Measurements from ENCODE around the gene SPARCL1. TPM values are rescaled to one million over a fixed set of nuclear protein-coding genes. Genes with fewer than 3 reads are reported as not detected.
"Not testable (repeated sequence)": the region's sequence is repeated elsewhere in the genome, so short reads cannot be mapped to it uniquely, and the experiment has no call there.

The SPARCL1 gene
- total RNA-seq = 100 to 1,000 TPM; 110 to 138 TPM
- polyA plus RNA-seq (ENCODE audit: insufficient read depth, low read depth, low replicate concordance) = 124 TPM
- long read RNA-seq, donor 1, transcript SPARCL1-201 (11 exons, 2,906 nt) = major isoform, 30 of 284 reads
- long read RNA-seq, donor 1, partial matches to known transcripts = 253 of 284 reads
- long read RNA-seq, donor 1, other reads (novel, unspliced or antisense) = 0 of 284 reads
- long read RNA-seq, donor 2, transcript SPARCL1-201 (11 exons, 2,906 nt) = major isoform, 10 of 161 reads
- long read RNA-seq, donor 2, partial matches to known transcripts = 148 of 161 reads
- long read RNA-seq, donor 2, other reads (novel, unspliced or antisense) = 0 of 161 reads

- H3K9me3 ChIP-seq = no peaks in the 10 kb centered on the region
- peaks cover 17% of the 10 kb centered on the region for H3K4me1 ChIP-seq
- intact Hi-C loops (cut with DNase I; ENCODE audit: low total_unique reads) = no loop called here
- TF ChIP-seq POLR2A (IDR thresholded peaks at IDR 0.05) = no peak
- no peak for TF ChIP-seq CTCF (IDR thresholded peaks at IDR 0.05)
- peak within 1 kb of the TSS; percentile 76 to 84 for H3K27ac ChIP-seq
- H3K27me3 ChIP-seq = no peaks in the 10 kb centered on the region
- H3K36me3 ChIP-seq (ENCODE audit: low read depth, missing control alignments) = no peaks in the 10 kb centered on the region
- H3K4me3 ChIP-seq = peak within 1 kb of the TSS; percentile 47 to 52
- 38 to 42% methylated on average over 4 of the region's 4 CpGs for WGBS, 2 donors
- DNase-seq = peak; percentile 62
Measured at GRCh38 chr4:87529187-87529586, at the start of gene SPARCL1. Gene SPARCL1, minus strand, starts transcription at chr4:87529376. Its CDS starts 29,802 bp downstream, at chr4:87499574.

- H3K4me3 ChIP-seq = no peak overlapping the region
- intact Hi-C loops (cut with DNase I; ENCODE audit: low total_unique reads) = no loop called here
- no peak overlapping the region for H3K27ac ChIP-seq
- no peak for DNase-seq
- no peaks in the 10 kb centered on the region for H3K27me3 ChIP-seq
- H3K36me3 ChIP-seq (ENCODE audit: low read depth, missing control alignments) = no peaks in the 10 kb centered on the region
- H3K4me1 ChIP-seq = no peaks in the 10 kb centered on the region
- TF ChIP-seq POLR2A (IDR thresholded peaks at IDR 0.05) = no peak
- TF ChIP-seq CTCF (IDR thresholded peaks at IDR 0.05) = no peak
- no peaks in the 10 kb centered on the region for H3K9me3 ChIP-seq
Measured at GRCh38 chr4:87575983-87576382, 46.8 kb upstream of the SPARCL1 start.

GRCh38 chr4:87575408-87575807 is 46.2 kb upstream of the SPARCL1 start:
- intact Hi-C loops (cut with DNase I; ENCODE audit: low total_unique reads) = no loop called here
- WGBS, 2 donors = 79 to 88% methylated on average over 1 of the region's 1 CpG
- no peak for TF ChIP-seq POLR2A (IDR thresholded peaks at IDR 0.05)
- no peak for TF ChIP-seq CTCF (IDR thresholded peaks at IDR 0.05)
- no peak for DNase-seq
- no peak overlapping the region for H3K4me3 ChIP-seq
- no peaks in the 10 kb centered on the region for H3K4me1 ChIP-seq
- H3K27ac ChIP-seq = peak overlapping the region in 1 of 2 donors; percentile 50
- H3K36me3 ChIP-seq (ENCODE audit: low read depth, missing control alignments) = no peaks in the 10 kb centered on the region
- H3K27me3 ChIP-seq = no peaks in the 10 kb centered on the region
- no peaks in the 10 kb centered on the region for H3K9me3 ChIP-seq

- WGBS, 2 donors = 31 to 46% methylated on average over 3 of the region's 3 CpGs
- Histone ChIP-seq H3K27ac (peak overlapping the region in 1 of 2 donors; percentile 50), H3K9me3 (no peaks in the 10 kb centered on the region), H3K4me1 (no peaks in the 10 kb centered on the region), H3K36me3 (ENCODE audit: low read depth, missing control alignments) (no peaks in the 10 kb centered on the region), H3K27me3 (no peaks in the 10 kb centered on the region), H3K4me3 (no peak overlapping the region)
- no peak for TF ChIP-seq CTCF (IDR thresholded peaks at IDR 0.05)
- TF ChIP-seq POLR2A (IDR thresholded peaks at IDR 0.05) = no peak
- intact Hi-C loops (cut with DNase I; ENCODE audit: low total_unique reads) = no loop called here
- DNase-seq = no peak
Measured at GRCh38 chr4:87574996-87575395, 45.8 kb upstream of the SPARCL1 start.

- not testable (repeated sequence) for H3K27ac ChIP-seq
Measured at GRCh38 chr4:87574376-87574775, 45.2 kb upstream of the SPARCL1 start.

More at GRCh38 chr4:87574376-87574775, 45.2 kb upstream of the SPARCL1 start:
- H3K4me3 ChIP-seq; DNase-seq; H3K4me1 ChIP-seq; intact Hi-C loops (cut with DNase I; ENCODE audit: low total_unique reads); H3K27me3 ChIP-seq; H3K36me3 ChIP-seq (ENCODE audit: low read depth, missing control alignments); H3K9me3 ChIP-seq: not testable (repeated sequence)
